Inferior parietal cortex (tissue), 1 donor: ENCODE measurements around the gene PLEK.
A peak's percentile ranks its signal among the peaks of the same experiment; 100 is the strongest.
"Not testable (repeated sequence)": the region's sequence is repeated elsewhere in the genome, so short reads cannot be mapped to it uniquely, and the experiment has no call there.

Experiments used
- DNase-seq: peaks from one replicate; pipeline ENCODE4 v3.0.0-alpha.2; 2016; ENCODE audit errors: extremely low spot score

Gene PLEK

DNA sequence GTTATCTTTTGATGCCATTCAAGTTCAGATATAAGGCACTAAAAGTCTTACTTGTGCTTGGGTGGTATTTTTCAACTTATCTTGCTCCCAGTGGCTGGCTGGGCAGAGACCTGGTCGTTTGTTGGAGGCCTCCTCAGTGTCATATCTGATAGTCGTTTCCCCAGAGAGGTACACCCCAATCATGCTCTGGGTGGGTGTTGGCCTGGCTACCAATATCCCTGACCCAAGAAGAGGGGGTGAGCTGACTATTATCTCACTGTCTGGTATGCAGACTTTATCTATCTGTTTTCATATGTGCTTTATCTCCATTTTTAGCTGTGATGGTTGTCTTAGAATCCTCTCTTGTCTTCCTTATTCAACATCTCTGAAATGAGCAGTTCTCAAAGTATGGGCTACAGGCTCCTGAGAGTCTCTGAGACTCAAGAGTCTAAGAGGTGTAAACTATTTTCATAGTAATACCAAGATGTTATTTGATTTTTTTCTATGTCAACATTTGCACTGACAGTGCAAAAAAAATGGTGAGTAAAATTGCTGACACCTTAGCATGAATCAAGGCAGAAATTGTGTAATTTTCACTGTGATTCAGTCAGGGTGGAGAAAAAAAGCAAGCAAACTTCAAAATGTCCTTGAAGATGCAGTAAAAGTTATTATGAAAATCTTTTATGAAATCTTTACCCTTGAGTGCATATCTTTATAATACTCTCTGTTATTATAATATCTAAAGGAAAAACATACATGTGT lies 12.3 kb upstream of the PLEK start:
- DNase-seq = no peak

DNA sequence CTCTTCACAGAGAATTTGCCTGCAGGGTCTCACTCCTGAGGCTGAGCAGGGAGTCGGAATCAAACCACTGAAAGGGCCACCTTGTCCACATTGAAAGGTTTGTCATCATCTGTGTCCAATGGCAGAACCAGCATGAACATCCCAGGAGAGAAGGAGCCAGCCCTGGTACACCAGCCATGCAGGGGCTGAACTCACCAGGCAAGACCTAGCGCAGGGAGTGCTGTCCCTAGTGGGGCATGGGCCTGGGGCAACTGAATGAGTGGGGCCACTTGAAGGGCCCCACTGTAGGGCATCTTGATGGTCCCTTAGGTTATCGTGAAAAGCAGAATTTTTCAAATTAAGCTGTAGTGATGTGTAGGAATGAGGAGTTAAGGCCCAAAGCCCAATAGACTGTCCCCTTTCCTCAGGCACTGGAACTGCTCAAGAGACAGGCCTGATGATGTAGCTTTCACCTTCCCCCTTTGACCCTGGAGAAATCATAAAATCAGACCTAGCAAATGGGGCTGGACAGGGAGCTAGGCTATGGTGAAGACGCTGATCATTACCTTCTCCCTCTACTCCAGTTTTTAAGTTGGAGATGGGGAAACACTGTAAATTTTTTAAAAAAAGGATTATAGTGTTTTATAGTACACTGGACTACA lies 8.4 kb upstream of the PLEK start:
- DNase-seq = no peak

DNA sequence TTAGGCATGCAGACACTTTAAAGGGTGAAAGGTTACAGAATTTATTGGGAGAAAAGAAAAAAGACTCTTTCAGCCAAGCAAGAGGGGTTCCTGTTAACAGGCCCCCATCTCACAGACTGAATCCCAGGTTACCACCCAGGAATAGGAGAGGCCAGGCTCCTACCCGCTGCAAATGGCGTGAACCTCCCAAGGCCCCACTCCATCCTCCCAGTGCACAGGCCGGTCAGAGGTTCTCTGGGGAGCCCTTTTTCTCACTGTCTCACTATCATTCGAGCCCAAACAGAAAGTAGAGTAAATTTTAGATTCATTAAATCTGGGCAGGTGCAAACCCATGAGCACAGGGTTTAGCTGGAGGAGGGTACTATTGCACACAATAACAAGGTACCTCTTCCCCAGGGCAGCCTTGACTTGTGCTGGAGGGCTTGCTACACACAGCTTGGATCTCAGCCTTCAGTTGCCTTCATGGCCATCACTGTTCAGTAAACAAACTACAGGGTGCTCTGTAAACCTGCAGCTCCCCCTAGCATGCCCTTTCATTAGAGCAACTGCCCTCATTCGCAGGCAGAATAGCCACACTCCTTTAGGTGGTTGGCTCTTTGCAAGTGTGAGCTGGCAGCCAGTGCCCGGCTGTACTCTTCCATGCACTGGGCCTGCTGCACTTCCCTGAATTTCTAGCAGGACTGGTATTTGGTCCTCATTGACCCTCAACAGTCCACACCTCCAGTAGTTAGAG lies 7.3 kb upstream of the PLEK start:
- no peak for DNase-seq

DNA sequence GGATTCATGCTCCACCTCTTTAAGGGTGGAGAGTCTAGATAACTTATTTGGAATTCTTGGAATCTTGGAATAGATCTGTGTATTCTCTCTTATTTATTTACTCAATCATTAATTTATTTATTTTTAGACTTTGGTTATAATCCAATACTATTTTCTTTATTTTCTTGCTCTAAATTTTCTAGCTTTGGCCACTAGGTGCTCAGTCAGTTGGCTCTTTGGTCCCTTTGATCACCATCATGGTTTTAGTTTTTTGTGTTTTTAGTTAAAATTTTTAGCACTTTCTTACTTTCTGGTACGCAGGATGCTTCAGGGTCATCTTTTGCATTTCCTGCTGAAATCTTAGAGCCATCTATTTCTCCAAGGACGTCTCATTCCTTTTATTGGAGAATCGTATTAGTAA lies 5.2 kb upstream of the PLEK start:
- no peak for DNase-seq

DNA sequence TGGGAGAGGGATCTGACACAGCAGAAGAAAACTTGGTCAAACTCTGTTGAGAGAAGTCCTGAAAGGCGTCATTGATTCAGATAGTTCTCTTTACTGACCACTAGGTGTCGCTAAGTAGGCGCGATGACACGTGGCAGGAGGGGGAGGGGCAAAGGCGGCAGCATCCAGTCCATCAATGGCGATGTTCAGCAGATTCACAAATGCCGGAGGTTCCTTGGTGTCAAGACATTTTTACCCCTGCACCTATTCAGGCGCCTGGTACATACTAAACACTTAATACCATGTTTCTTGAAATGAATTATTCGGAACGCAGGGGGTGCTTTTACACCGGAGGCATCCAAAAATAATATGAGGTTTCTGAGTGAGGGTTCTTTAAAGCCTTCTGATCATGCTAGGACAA lies 3.0 kb upstream of the PLEK start:
- no peak for DNase-seq

DNA sequence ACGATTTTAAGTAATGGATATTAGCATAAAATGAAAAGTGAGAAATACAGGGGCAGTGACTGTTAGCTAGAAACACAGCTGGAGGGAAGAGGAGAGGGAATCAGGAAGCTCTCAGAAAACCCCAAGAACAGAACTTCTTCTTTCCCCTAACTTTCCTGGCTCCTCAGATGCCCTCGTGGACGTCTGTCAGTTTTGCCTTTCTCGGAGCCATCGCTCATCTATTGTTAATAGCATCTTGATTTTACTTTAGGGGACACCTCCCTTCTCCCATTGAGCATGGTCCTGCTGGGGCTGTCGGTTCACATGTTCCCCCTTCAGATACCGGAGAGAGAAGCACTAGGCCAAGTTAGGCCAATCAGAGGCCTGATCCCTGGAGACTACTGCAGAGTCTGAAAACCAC lies 2.3 kb upstream of the PLEK start:
- DNase-seq = no peak

DNA sequence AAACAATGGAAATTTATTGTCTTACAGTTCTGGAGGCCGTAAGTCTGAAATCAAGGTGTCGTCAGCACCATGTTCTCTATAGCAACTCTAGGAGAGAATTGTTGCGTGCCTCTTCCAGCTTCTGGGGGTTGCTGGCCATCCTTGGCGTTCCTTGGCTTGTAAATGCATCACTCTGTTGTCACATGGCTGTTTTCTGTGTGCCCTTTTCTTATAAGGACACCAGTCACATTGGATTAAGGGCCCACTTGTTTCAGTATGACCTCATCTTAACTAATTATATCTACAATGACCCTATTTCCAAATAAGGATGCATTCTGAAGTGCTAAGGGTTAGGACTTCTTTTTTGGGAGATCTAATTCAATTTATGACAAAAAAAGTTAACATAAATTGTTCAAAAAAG lies 1.4 kb upstream of the PLEK start:
- no peak for DNase-seq

DNA sequence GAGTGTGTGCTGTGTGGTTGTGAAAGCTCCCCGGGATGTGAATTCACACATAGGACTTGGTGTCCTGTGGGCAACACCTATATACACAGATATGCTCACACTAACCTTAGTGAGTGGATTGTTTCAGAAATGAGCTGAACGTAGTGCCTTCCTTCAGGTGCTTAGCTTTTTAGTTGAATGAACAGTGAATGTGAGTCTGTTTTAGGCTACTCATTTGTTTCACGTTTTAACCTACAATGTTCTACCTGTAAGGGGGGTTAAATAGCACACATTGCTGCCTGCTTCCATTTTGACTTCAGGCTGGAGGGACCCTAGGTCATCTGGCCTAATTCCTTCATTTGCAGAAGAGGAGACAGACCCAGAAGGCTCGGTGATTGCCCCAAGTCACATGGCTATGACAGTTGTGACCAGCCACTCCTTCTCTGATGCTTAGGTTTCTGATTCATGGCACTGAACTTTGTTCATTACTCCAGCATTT lies 1.0 kb downstream of the PLEK start:
- no peak for DNase-seq

DNA sequence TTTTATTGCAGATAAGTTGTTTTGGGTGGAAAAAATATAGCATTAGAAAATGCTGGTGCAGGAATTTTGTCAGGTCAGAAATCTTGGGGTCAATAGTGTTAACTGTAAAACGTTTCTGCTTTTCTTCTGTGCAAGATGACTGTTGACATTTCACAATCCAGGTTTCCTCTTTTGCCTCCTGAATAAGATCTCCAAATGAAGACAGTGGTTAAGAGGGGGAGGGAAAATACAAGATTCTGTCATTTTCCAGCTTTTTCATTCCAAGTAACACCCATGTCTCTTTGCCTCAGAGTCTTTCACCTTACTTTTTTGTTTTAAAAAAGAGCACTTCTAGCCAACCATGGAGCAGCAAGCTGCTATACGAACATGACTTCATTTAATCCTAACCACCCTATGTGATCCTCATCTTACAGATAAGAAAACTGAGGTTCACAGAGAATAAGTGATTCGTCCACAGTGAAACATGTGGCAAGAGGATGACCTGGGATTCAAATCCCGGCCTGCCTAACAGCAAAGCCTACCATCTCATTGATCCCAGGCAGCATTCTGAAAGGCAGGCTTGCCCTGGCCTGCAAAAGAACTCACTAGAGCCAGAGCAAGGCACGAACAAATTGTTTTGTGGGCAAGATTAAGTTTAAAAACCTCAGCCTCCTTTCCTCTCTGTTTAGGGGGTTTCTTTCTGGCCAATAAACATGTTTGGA lies 3.0 kb downstream of the PLEK start:
- DNase-seq = no peak

DNA sequence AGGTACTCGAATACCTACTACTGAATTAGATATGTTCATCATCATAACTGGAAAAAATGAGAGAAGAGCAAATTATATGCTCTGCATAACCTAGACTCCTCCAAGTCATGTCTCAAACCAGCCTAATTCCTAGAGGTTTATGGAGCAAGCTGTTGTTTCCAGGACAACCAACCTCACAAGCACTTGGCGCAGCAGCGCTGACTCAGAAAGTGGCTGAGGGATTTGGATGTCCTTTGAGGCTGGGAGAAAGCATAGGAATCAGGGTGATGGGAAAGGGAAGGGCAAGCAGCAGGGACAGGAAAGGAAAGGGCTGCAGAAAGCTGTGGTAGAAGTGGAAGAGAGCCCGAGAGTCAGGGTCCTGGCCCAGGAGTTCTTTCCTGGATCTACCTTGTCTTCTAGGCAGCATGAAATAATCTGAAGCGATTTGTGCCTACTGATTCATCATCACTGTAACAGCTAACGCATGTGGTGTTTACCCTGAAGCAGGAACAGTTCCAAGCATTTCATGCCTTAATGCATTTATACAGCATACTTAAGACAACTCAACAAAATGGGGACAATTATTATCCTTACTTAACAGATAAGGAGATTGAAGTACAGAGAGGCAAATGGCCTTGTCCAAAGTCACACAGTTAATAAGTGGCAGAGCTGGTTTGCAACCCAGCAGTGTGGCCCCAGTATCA lies 3.7 kb downstream of the PLEK start:
- peak; percentile 67 for DNase-seq

DNA sequence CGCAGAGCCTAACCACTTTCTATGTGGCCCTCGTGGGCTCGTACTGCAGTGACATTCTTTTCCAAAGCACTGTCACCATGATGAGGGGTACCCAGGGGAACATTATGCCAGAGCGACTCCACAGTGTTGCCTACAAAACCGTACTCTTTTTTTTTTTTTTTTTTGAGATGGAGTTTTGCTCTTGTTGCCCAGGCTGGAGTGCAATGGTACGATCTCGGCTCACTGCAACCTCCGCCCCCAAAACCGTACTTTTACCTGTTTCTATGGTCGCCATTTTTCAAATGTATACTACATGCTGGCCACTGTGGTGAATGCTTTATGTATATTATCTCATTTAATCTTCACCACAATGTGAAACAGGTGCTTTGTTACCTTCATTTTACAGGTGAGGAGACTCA lies 4.3 kb downstream of the PLEK start:
- no peak for DNase-seq

DNA sequence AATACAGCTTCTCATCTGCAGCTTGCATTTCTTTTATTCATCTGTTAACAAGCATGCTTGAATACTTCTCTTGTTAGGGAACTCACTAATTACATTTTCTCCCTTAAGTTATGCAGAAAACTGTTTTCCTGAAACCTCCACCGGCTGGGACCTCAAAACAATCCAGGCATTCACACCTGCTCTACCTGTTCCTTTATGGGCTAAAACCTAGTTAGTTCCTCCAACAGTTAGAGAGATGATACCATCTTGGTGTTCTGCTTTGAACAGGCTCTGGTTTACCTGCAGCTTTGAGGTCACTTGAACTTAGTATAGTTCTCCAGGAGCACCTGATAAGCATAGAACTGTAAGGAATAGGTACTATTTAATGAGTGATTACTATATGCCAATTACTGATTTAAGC lies 6.1 kb downstream of the PLEK start:
- no peak for DNase-seq

DNA sequence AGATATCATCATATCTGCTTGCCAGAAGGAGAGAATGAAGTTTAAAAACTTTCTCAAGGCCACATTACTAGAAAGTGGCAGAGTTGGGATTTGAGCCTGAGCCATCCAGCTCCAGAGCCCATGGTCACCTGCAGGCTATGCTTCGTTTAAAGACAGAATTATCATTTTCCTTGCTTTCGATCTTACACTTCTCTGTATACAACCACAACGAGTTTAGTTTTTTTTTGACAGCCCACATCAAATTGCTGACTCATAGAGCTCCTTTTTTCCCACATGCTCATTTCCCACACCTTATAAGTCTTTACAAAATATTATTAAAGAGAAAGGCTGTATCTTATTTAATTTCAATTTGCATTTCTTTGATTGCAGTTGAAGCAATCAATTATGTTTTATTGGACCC lies 6.5 kb downstream of the PLEK start:
- DNase-seq = no peak

DNA sequence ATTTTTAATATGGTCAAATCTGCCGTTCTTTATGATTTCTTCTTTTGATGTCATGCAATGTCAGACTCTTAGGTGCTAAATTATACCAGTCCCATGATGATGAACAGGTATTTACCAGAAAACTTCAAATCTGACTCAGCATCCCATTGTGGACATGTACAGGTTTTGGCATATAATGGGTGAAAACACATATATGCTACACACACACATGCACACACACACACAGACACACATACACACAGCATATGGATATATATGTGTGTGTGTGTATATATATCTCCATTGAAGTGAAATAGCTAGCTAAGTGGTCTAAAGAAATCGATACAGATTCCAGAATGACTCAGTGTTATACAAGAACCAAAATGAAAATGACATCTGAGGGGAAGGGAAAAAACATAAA lies 7.4 kb downstream of the PLEK start:
- no peak for DNase-seq

DNA sequence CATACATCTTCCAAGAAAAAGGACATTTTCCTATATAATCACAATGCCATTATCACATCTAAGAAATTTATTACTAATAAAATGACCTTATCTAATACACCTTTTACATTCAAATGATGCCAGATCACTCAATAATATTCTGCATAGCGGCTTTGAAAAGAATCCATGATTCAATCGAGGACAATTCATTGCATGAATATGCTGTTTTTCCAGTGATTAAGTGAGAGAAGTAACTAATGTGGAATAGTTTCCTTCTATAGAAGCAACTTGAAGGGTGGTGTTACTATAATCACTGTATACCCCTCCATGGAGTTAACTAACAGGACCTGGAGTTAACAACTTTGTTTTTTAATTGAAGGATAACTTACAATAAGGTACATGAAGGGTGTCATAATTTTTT lies 9.1 kb downstream of the PLEK start:
- DNase-seq = no peak

DNA sequence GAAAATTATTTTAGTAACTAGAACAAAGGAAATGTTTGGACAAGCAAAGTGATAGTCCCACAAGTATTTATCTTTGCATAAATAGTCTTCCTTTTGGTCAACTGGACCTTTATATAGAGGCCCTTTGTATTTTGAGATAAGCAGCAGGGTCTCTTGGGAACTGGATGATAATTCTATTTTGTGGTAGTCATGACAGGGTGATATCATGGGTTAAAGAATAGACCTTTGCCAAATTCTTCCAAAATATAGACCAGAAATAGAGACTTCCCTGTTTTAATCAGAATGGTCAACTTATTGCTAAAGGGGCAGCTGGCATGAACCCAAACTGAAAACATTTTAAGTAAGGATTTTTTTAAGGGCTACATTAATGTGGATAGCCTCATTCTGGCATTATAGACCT lies 10.5 kb downstream of the PLEK start:
- DNase-seq = no peak

DNA sequence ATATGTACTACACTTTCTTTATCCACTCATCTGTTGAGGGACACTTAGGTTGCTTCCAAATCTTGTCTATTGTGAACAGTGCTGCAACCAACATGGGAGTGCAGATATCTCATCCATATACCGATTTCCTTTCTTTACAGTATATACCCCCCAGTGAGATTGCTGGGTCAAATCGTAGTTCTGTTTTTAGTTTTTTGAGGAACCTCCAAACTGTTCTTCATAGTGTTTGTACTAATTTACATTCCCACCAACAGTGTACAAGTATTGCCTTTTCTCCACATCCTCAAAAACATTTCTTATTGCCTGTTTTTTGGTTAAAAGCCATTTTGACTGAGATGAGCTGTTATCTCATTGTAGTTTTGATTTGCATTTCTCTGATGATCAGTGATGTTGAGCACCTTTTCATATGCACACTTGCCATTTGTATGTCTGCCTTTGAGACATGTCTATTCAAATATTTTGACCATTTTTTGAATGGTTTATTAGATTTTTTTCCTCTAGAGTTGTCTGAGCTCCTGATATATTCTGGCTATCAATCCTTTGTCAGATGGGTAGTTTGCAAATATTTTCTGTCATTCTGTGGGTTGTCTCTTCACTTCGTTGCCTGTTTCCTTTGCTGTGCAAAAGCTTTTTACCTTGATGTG lies 12.2 kb downstream of the PLEK start:
- DNase-seq = no peak

DNA sequence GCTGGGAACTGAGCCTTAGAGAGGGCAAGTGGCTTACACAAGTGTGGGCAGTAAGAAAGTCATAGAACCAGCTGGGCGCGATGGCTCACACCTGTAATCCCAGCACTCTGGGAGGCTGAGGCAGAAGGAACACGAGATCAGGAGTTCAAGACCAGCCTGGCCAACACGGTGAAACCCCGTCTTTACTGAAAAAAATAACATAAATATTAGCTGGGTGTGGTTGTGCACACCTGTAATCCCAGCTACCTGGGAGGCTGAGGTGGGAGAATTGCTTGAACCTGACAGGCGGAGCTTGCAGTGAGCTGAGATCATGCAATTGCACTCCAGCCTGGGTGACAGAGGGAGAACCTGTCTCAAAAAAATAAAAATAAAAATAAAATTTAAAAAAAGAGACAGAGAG lies 13.7 kb downstream of the PLEK start:
- DNase-seq = not testable (repeated sequence)

DNA sequence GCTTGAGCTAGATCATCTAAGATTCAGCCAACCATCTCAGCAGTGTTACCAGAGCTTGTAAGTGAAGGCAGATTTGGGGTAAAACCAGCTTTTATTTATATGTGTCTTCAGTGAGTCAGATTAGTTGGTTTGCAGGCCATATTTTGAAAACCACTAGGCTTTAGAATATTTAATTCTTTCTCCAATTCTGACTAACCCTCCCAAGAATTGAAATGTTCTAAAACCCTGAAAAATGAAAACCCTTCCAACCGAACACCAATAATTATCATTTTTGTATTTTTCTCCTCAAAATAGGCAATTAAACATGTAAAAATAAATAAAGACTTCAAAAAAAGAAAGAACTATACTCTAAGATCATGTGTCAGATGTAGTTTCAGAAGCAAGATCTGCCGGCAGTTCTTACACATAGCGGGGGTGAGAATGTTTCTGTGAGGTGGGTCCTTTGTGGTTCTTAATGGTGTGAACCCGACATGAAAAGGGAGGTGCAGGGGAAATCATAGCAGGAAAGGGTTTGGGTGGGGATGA lies 14.2 kb downstream of the PLEK start:
- no peak for DNase-seq

DNA sequence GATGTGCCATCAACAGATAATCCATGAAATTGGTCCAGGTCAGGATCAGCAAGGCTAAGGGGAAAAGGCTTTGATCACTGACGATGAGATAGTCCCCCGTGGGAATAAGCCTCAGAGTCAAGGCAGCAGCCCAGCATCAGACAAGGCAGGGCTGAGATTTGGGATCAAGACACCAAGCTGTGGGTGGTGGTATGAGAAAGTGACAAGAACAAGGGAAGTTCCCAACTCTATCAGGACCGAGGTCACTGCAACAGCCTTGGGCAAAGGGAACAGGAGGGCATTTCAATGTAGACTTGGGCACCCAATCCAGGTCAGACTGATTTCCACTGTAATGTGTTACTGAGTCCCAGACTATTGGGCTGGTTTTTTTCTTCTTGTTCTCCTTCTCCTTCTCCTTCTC lies 18.7 kb downstream of the PLEK start:
- no peak for DNase-seq

DNA sequence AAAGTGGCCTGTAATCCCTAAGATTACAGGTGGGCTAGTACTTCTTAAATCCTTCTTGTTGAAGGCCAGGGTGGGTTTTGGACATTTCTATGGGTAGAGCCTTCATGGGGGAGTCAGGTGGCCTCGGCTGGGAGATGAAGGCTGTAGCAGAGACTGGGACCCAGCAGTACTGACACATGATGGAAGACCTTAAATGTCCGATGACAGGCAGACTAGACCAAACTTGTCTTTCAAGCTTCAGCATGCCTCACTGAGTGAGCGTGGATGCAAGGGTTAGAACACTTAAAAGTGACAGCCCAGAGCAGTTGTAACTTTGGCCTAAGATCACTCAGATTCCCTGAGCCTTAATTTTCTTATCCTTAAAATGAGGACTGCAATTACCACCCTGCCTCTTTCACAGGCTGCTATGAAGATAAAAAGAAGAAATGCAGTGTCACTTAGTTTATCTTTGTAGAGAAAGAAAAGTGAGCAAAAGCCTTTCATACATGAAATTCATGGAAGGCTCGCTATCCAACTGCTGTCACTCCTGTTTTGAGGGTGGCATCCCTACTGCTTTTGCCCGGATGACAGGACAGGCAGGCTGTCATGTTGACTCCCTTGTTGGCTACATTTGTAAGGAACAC lies 19.5 kb downstream of the PLEK start:
- no peak for DNase-seq
